Activated CD8-positive, alpha-beta memory T cell treated with anti-CD3 and anti-CD28 coated beads, Interleukin-2, amount 10 ng/mL, durations not matched to agents 7 days and 5 days (primary cell): ENCODE data around the gene PPP2R2C. TPM values are rescaled to one million over a fixed set of nuclear protein-coding genes. Genes with fewer than 3 reads are reported as not detected.

Source experiments
- ATAC-seq: fragments of 150-1000 bp; cut with Tn5 transposase; one replicate; pipeline ENCODE4 v1.10.0; 2021; ENCODE audit warnings: moderate library complexity
- CTCF ChIA-PET: fragments of 350-600 bp; sonication (Branson Sonifier 250); formaldehyde crosslinking; loops from one replicate; lab custom pipeline; 2021; ENCODE audit warnings: antibody characterized with exemption; lab: Charles Lee
- DNase-seq: peaks from one replicate; pipeline ENCODE4 v3.0.0-alpha.2; 2020
- H3K27ac Mint-ChIP-seq: one replicate; pipeline ENCODE4 v1.8.0; 2021; ENCODE audit warnings: mild to moderate bottlenecking, mixed read lengths
- H3K27me3 Mint-ChIP-seq: one replicate; pipeline ENCODE4 v1.8.0; 2021; ENCODE audit warnings: mixed read lengths
- H3K36me3 Mint-ChIP-seq: one replicate; pipeline ENCODE4 v1.8.0; 2021; ENCODE audit warnings: mild to moderate bottlenecking, mixed read lengths
- H3K4me1 Mint-ChIP-seq: one replicate; pipeline ENCODE4 v1.8.0; 2021; ENCODE audit warnings: mixed read lengths
- H3K4me3 Mint-ChIP-seq: one replicate; pipeline ENCODE4 v1.8.0; 2021; ENCODE audit warnings: mild to moderate bottlenecking, moderate library complexity, mixed read lengths
- H3K9me3 Mint-ChIP-seq: one replicate; pipeline ENCODE4 v1.8.0; 2022; ENCODE audit warnings: low read depth, mixed read lengths
- total RNA-seq, 2 experiments: library from RNA; stranded (reverse); gene quantifications; one replicate each; pipeline ENCODE4 v1.2.3, GENCODE V29; 2021

Gene PPP2R2C
- total RNA-seq, 2 experiments from 2014 or later: not detected

DNA sequence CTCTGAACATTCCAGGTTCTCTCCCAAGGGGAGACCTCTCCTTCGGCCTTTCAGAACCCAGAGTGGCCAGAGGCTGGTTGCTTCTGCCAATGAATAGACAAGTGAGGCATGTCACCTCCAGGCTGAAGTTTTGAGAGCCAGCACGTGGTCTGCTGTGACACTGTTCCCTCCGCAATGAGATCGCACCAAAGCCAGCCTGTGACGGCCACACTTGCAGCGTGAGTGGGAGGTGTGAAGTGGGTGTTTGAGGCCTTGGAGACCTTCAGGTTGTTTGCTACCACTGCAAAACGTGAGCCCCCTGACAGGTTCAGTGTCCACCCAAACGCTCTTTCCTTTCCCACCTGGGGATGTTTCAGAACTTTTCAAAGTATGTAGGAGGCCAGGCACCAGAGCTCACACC, 121.8 kb downstream of the PPP2R2C start:
- no peak overlapping the region for H3K27ac Mint-ChIP-seq
- H3K4me3 Mint-ChIP-seq: no peak overlapping the region
- CTCF ChIA-PET: no interaction called here
- H3K36me3 Mint-ChIP-seq: no peaks in the 10 kb centered on the region
- ATAC-seq: no peak
- H3K9me3 Mint-ChIP-seq: no peaks in the 10 kb centered on the region
- no peak for DNase-seq
- H3K27me3 Mint-ChIP-seq: peaks cover 6% of the 10 kb centered on the region
- no peaks in the 10 kb centered on the region for H3K4me1 Mint-ChIP-seq

DNA sequence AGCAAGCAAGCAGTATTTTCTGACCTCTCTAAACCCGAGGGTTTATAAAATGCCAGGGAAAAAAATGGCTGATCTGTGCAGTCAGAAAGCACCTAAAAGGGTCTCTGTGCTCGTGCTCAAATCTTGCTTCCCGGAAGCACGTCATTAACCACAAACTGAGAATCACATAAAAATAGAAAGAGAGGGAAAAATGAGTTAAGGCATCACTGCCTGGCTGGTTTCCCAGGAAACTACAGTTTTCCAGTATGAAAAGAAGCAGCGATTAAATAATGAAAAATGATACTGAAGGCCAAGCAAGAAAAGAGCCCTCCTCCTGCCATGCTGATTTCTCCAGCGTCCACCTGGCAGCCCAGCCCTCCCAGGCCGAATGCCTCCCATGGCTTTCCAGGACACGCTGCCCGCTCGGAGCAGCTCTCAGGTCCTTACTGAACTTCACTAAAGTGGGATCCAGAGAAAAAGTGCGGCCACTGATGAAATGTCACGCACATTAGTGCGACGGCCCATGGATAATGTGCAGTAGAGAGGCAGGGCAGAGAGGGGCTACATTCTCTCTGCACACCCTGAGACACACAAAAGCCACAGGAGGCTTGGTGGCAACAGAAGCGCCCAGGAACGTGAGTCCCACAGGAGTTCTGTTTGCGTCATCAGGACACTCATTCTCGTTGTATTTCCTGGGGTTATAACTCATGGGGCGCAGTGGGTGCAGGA, 122.4 kb downstream of the PPP2R2C start:
- Mint-ChIP-seq H3K36me3 (no peaks in the 10 kb centered on the region), H3K9me3 (no peaks in the 10 kb centered on the region), H3K27ac (no peak overlapping the region), H3K4me3 (no peak overlapping the region), H3K27me3 (peaks cover 6% of the 10 kb centered on the region), H3K4me1 (no peaks in the 10 kb centered on the region)
- ATAC-seq: no peak
- CTCF ChIA-PET: no interaction called here
- DNase-seq: no peak

GRCh38 chr4:6348408-6348807, 124.0 kb downstream of the PPP2R2C start:
- Mint-ChIP-seq H3K27ac (no peak overlapping the region), H3K27me3 (peaks cover 8% of the 10 kb centered on the region), H3K36me3 (no peaks in the 10 kb centered on the region), H3K4me3 (no peak overlapping the region), H3K4me1 (no peaks in the 10 kb centered on the region), H3K9me3 (no peaks in the 10 kb centered on the region)
- no peak for ATAC-seq
- CTCF ChIA-PET: interaction anchor here (1.4 to 3.0 kb wide), 2 partner anchors 17 to 20 kb away, joined by 4 to 14 read pairs; no protein-coding TSS in a partner anchor
- no peak for DNase-seq

- no peak for ATAC-seq
- Mint-ChIP-seq H3K4me1 (no peaks in the 10 kb centered on the region), H3K4me3 (no peak overlapping the region), H3K27me3 (peaks cover 13% of the 10 kb centered on the region), H3K27ac (no peak overlapping the region), H3K36me3 (no peaks in the 10 kb centered on the region), H3K9me3 (no peaks in the 10 kb centered on the region)
- CTCF ChIA-PET: interaction anchor here (3.0 kb wide), 1 partner anchor 16 kb away, joined by 14 read pairs; no protein-coding TSS in a partner anchor
- no peak for DNase-seq
Observed at GRCh38 chr4:6347511-6348045, 124.8 kb downstream of the PPP2R2C start.

DNA sequence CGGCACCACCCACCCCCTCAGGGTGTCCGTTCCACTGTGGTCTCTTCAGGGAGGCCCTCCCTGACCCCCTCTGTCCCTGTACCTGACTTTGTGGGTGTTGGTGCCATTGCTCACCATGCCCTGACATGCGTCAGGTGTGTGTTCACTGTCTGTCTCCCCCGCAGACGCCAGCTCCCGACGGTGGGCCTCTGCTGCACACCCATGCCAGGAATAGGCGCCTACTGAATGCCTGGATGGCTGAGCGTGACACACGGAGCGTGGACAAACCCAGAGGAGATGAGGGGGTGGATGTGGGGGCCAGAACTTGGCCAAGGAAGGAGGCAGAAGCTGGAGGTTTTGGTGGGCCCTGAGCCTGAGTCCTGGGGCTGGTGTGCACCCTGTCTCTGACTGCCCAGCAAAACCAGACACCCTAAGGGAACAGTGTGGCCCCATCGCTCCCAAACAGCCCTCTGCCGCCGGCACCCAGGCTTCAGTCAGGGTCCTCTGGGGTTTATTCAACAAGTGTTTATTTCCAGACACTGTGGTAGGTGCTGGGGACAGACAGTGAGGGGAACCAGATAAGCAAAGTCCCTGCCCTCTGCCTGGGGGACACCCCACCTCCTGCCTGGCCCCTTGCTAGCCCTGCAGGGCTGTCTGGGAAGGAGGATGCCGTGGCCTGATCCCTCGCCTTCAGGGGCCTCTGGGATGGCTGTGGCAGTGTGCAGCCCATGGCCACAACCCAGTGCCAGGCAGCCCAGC, 125.9 kb downstream of the PPP2R2C start:
- no peak overlapping the region for H3K4me3 Mint-ChIP-seq
- no peak overlapping the region for H3K27ac Mint-ChIP-seq
- no peaks in the 10 kb centered on the region for H3K4me1 Mint-ChIP-seq
- no peak for DNase-seq
- no peaks in the 10 kb centered on the region for H3K36me3 Mint-ChIP-seq
- CTCF ChIA-PET: interaction anchor here (3.0 kb wide), 1 partner anchor 15 kb away, joined by 14 read pairs; no protein-coding TSS in a partner anchor
- H3K27me3 Mint-ChIP-seq: peaks cover 14% of the 10 kb centered on the region
- ATAC-seq: no peak
- no peaks in the 10 kb centered on the region for H3K9me3 Mint-ChIP-seq

DNA sequence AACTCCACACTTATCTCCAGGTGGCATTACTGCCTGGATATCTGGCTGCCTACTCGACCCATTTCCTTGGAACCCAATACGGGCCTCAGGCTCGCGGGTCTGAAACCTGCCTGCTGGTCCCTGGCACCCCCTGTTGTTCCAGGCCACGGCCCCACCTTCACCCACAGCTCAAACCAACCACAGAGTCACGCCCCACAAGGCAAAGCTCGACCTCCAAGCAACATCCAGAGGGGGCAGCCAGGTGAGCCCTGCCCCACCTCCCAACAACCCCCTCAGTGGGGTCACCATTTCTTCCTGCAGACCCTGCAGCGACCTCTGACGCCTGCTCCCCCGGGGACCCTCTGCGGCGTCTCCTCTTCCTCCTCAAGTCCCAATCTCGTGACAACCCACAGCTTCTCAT, 126.5 kb downstream of the PPP2R2C start:
- no peak overlapping the region for H3K4me3 Mint-ChIP-seq
- no peak for ATAC-seq
- H3K36me3 Mint-ChIP-seq: no peaks in the 10 kb centered on the region
- peaks cover 18% of the 10 kb centered on the region for H3K27me3 Mint-ChIP-seq
- DNase-seq: no peak
- H3K4me1 Mint-ChIP-seq: no peaks in the 10 kb centered on the region
- H3K27ac Mint-ChIP-seq: no peak overlapping the region
- CTCF ChIA-PET: interaction anchor here (3.0 kb wide), 1 partner anchor 14 kb away, joined by 14 read pairs; no protein-coding TSS in a partner anchor
- no peaks in the 10 kb centered on the region for H3K9me3 Mint-ChIP-seq

- peaks cover 21% of the 10 kb centered on the region for H3K27me3 Mint-ChIP-seq
- no peak overlapping the region for H3K27ac Mint-ChIP-seq
- no peak for ATAC-seq
- no peaks in the 10 kb centered on the region for H3K9me3 Mint-ChIP-seq
- no peaks in the 10 kb centered on the region for H3K4me1 Mint-ChIP-seq
- H3K4me3 Mint-ChIP-seq: no peak overlapping the region
- H3K36me3 Mint-ChIP-seq: no peaks in the 10 kb centered on the region
- CTCF ChIA-PET: interaction anchor here (5.2 kb wide), 1 partner anchor 14 kb away, joined by 28 read pairs; no protein-coding TSS in a partner anchor
- DNase-seq: no peak
Observed at GRCh38 chr4:6345096-6345830, 127.2 kb downstream of the PPP2R2C start.

DNA sequence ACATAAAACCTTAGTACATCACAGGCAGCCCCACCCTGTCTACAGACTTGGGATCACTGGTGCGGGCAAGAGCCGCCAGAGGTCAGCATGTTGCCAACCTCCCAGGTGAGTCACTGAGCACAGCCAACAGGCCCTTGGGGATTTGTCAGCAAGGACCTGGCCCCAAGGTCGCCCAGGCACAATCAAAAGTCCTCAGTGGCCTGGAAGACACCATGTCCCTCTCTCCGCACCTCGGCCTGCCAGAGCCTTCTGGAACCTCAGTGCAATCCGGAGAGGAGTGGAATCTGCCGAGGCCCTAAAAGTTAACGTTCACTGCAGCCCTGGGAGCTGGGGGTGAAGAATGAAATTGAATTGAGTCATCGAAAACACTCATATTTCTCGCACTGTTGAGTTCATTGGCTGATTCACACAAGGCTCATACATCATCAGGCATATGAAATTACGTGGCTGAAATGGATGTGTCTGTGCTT, 128.4 kb downstream of the PPP2R2C start:
- no peaks in the 10 kb centered on the region for H3K36me3 Mint-ChIP-seq
- CTCF ChIA-PET: interaction anchor here (1.3 to 5.2 kb wide), 2 partner anchors 12 to 17 kb away, joined by 8 to 28 read pairs; no protein-coding TSS in a partner anchor

GRCh38 chr4:6342530-6343293, 129.7 kb downstream of the PPP2R2C start:
- CTCF ChIA-PET: interaction anchor here (1.3 to 5.2 kb wide), 3 partner anchors 11 to 15 kb away, joined by 8 to 28 read pairs (median 15); no protein-coding TSS in a partner anchor
- Mint-ChIP-seq H3K36me3 (no peaks in the 10 kb centered on the region), H3K4me1 (peaks cover 16% of the 10 kb centered on the region), H3K27me3 (peaks cover 36% of the 10 kb centered on the region), H3K4me3 (no peak overlapping the region), H3K27ac (no peak overlapping the region), H3K9me3 (no peaks in the 10 kb centered on the region)
- DNase-seq (no peak), ATAC-seq (no peak)

More for the DNA sequence above, 128.4 kb downstream of the PPP2R2C start:
- Mint-ChIP-seq H3K4me3 (no peak overlapping the region), H3K27me3 (peaks cover 25% of the 10 kb centered on the region), H3K9me3 (no peaks in the 10 kb centered on the region), H3K4me1 (peaks cover 3% of the 10 kb centered on the region), H3K27ac (no peak overlapping the region)
- DNase-seq (no peak), ATAC-seq (no peak)

- DNase-seq (no peak), ATAC-seq (no peak)
- CTCF ChIA-PET: interaction anchor here (1.4 to 5.2 kb wide), 3 partner anchors 10 to 91 kb away, joined by 3 to 28 read pairs (median 15); no protein-coding TSS in a partner anchor
- Mint-ChIP-seq H3K27me3 (peaks cover 44% of the 10 kb centered on the region), H3K9me3 (no peaks in the 10 kb centered on the region), H3K4me3 (no peak overlapping the region), H3K4me1 (peaks cover 22% of the 10 kb centered on the region), H3K36me3 (no peaks in the 10 kb centered on the region), H3K27ac (no peak overlapping the region)
Observed at GRCh38 chr4:6341696-6342095, 130.7 kb downstream of the PPP2R2C start.

DNA sequence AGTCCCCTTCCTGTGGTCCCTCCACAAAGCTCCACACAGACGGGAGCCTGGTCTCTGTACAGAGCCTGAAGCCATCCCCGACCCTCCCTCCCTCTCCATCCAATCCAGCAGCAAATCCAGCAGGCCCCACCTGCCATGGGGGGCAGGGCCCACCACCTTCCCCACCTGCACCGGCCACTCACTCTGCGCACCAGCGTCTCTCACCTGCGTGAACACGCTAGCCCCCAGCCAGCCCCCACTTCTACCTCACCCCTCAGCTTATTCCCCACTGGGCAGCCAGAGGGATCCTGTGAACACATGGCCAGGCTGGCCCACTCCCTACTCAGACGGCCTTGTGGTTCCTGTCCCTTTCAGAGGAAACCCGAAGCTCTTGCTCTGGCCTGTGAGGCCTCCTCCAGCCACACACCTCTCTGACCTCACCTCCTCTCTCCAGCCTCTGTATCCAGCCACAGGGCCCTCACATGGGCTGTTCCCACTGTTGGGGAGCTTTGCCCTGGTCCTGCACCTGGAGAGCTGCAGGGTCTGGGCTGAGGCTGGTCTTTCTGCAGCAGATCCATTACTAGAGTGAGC, 131.9 kb downstream of the PPP2R2C start:
- H3K9me3 Mint-ChIP-seq: no peaks in the 10 kb centered on the region
- DNase-seq (no peak), ATAC-seq (no peak)
- CTCF ChIA-PET: interaction anchor here (1.4 to 5.2 kb wide), 3 partner anchors 9 to 90 kb away, joined by 3 to 28 read pairs (median 15); no protein-coding TSS in a partner anchor
- peaks cover 46% of the 10 kb centered on the region for H3K27me3 Mint-ChIP-seq
- H3K4me1 Mint-ChIP-seq: peaks cover 22% of the 10 kb centered on the region
- H3K27ac Mint-ChIP-seq: no peak overlapping the region
- H3K4me3 Mint-ChIP-seq: no peak overlapping the region
- H3K36me3 Mint-ChIP-seq: no peaks in the 10 kb centered on the region
